Measurements from ENCODE around the gene MICAL2. TPM values are rescaled to one million over a fixed set of nuclear protein-coding genes. Genes with fewer than 3 reads are reported as not detected.

Gene MICAL2
- total and polyA plus RNA-seq, 2 of the 8 experiments (the other 6 are each of a cell fraction or from before 2014, with no cell fraction given): 1.3 to 4.1 TPM

- no peaks in the 10 kb centered on the region for H3K79me2 ChIP-seq (ENCODE audit: control insufficient read depth in 1 of 2, insufficient read depth in 2 of 2, low read length in 2 of 2)
- no peak overlapping the region for H2BK20ac ChIP-seq (ENCODE audit: low read length)
- FAIRE-seq (no peak), DNase-seq (ENCODE audit: low read depth in 1 of 2, low spot score in 2 of 2) (no peak)
- no peak overlapping the region for H4K91ac ChIP-seq (replicated peaks; ENCODE audit: insufficient read length, low read length)
- H3K18ac ChIP-seq (ENCODE audit: extremely low read depth, low read length): no peak overlapping the region
- H3K79me1 ChIP-seq (ENCODE audit: low read depth, low read length): no peaks in the 10 kb centered on the region
- 83% methylated on average over 4 of the region's 4 CpGs; no CpG with 5 or more reads in 1 of the 2 experiments for WGBS, 2 experiments (ENCODE audit: extremely low coverage in 1 of 2, insufficient coverage in 1 of 2, insufficient read length in 1 of 2, insufficient replicate concordance in 2 of 2, low coverage in 1 of 2, low lambda C conversion rate in 2 of 2, missing lambda C conversion rate in 1 of 2)
- H3K27ac ChIP-seq (ENCODE audit: low read depth, low read length): no peak overlapping the region
- H3K23me2 ChIP-seq (ENCODE audit: low read depth, low read length): no peaks in the 10 kb centered on the region
- H3K36me3 ChIP-seq (ENCODE audit: control insufficient read depth in 2 of 4, insufficient read depth in 4 of 4, low read length in 3 of 4): no peaks in the 10 kb centered on the region
- POLR2A ChIA-PET (ENCODE audit: partially characterized antibody): no interaction called here
- no peak overlapping the region for H3K9ac ChIP-seq (replicated peaks in 1 of 4; ENCODE audit: extremely low read depth in 1 of 4, low read depth in 3 of 4, low read length in 3 of 4)
- no peak overlapping the region for H2BK120ac ChIP-seq (replicated peaks; ENCODE audit: low read depth, low read length)
- no peak overlapping the region for H2BK5ac ChIP-seq (ENCODE audit: low read depth, low read length)
- no peak overlapping the region for H4K8ac ChIP-seq (ENCODE audit: extremely low read depth, insufficient read depth, low read length)
- H4K5ac ChIP-seq (ENCODE audit: insufficient read length, low read depth, low read length): no peak overlapping the region
- TF ChIP-seq EZH2 (IDR thresholded peaks at IDR 0.05; ENCODE audit: low read depth, low read length, severe bottlenecking) (no peak), E2F6 (IDR thresholded peaks at IDR 0.05) (no peak)
- H3K4me2 ChIP-seq (ENCODE audit: insufficient read depth in 1 of 2, low read depth in 2 of 2, low read length in 2 of 2): no peak overlapping the region
- H3K14ac ChIP-seq (ENCODE audit: insufficient read length): no peak overlapping the region
- no peak overlapping the region for H3K23ac ChIP-seq (ENCODE audit: insufficient read length)
- H2AFZ ChIP-seq (ENCODE audit: low read length): no peak overlapping the region
- H4K20me1 ChIP-seq (replicated peaks in 1 of 2; ENCODE audit: control insufficient read depth in 1 of 2, insufficient read depth in 2 of 2, low read length in 2 of 2): no peaks in the 10 kb centered on the region
- no peak overlapping the region for H2BK15ac ChIP-seq (ENCODE audit: low read length)
- H2AK5ac ChIP-seq (ENCODE audit: low read depth, low read length): no peak overlapping the region
- CTCF ChIA-PET (ENCODE audit: partially characterized antibody): interaction anchor here (1.2 to 7.3 kb wide), 8 partner anchors 10 to 204 kb away, joined by 3 to 28 read pairs (median 6); no protein-coding TSS in a partner anchor
- H3K27me3 ChIP-seq (replicated peaks in 1 of 4; ENCODE audit: control insufficient read depth in 3 of 4, extremely low read depth in 1 of 4, insufficient read depth in 3 of 4, low read length in 3 of 4): no peaks in the 10 kb centered on the region
- no peak overlapping the region for H3K4ac ChIP-seq (replicated peaks; ENCODE audit: insufficient read length, low read depth, low read length)
- H3K56ac ChIP-seq (replicated peaks; ENCODE audit: insufficient read length, low read depth, low read length): no peak overlapping the region
- no peaks in the 10 kb centered on the region for H3K9me3 ChIP-seq (ENCODE audit: insufficient read depth in 2 of 2, low read depth in 1 of 2, low read length in 1 of 2)
- no peak overlapping the region for H2BK12ac ChIP-seq (ENCODE audit: low read depth, low read length)
- H3K4me1 ChIP-seq (replicated peaks in 1 of 4; ENCODE audit: control insufficient read depth in 3 of 4, insufficient read depth in 4 of 4, low read length in 3 of 4): no peaks in the 10 kb centered on the region
- H3K4me3 ChIP-seq (ENCODE audit: extremely low read depth in 1 of 4, insufficient read depth in 2 of 4, low read depth in 3 of 4, low read length in 4 of 4): no peak overlapping the region
Measured at GRCh38 chr11:12076840-12077534, 33.4 kb upstream of the MICAL2 start.

Data from H1 (cell line).